ENCODE data around the gene TMA7B. TPM values are rescaled to one million over a fixed set of nuclear protein-coding genes. Genes with fewer than 3 reads are reported as not detected.

The TMA7B gene
- total RNA-seq = not detected

DNA sequence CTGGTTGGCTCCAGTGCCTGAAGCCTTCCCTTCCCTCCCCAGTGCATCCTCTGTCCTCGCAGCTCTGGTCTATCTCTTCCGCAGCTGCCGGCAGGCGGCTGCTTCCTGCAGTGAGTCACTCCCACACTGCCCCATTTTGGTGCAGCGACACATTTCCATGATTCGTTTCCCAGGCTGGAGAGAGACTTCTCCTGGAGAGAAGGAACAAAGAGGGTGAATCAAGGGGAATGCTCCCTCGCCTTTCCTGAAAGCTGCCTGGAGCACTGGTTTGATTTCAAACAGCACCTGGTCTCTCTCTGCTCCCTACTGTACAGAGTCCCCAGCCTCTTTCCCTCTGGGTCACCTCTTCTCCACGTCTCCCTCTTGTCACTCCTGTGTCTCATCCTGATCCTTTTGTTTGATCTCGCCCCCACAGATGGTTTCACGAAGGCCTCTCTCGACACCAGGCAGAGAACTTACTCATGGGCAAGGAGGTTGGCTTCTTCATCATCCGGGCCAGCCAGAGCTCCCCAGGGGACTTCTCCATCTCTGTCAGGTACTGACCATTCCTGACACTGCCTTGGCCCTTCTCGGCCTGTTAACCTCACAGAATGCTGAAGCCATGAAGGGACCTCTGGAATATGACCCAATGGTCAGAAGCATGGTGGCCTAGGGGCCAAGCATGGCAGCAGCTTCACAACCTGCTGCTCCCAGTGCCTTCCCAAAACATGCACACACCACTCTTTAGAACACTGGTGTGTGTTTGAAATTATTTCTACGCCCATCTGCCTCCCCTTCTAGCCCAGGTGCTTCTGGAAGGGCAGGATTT is at the start of gene TMA7B:
TSS of gene TMA7B (plus strand) at position 758 of the 808 bp plus-strand sequence. CDS start 3,978 bp downstream, outside the sequence.
- DNase-seq (ENCODE audit: low spot score) (no peak), ATAC-seq (ENCODE audit: low FRiP score) (no peak)
- no peak for TF ChIP-seq CTCF (IDR thresholded peaks at IDR 0.05)

DNA sequence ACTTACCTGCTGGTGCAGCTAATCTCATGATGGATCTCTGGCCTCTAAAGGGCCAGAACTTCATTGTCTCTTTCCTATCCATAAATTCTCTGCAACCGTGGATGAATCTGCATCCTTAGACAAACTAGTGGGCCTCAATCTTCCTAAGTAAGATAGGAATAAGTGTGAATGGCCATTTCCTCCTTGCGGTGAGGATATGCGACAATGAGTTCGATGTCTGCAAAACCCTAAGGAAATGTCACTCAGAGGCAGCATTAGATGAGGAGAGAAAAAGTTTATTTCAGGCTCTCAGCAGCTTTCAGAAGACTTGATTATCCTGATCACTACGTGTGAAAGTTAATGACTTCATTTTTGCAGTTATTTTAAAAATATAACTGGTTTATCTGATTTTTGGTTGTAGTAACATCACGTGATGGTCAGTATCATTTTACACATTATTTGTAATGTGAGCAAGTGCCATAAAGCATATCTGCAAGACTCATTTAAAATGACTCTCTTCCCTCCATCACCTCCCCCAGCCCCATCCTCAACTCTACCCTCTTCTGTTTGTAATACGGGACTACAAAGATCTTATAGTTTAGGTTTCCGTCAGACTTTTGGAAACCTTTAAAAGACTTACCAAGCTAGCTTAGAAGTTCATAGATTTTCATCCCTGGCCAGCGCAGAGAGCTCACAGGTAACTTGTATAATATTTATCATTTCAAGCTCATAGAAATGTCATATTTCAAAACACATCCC is 49.2 kb upstream of the TMA7B start:
- ATAC-seq (ENCODE audit: low FRiP score) = no peak
- TF ChIP-seq CTCF (IDR thresholded peaks at IDR 0.05) = no peak
- no peak for DNase-seq (ENCODE audit: low spot score)

- no peak for ATAC-seq (ENCODE audit: low FRiP score)
- TF ChIP-seq CTCF (IDR thresholded peaks at IDR 0.05) = no peak
- no peak for DNase-seq (ENCODE audit: low spot score)
Measured at GRCh38 chr22:39913321-39913720, 46.9 kb upstream of the TMA7B start.

DNA sequence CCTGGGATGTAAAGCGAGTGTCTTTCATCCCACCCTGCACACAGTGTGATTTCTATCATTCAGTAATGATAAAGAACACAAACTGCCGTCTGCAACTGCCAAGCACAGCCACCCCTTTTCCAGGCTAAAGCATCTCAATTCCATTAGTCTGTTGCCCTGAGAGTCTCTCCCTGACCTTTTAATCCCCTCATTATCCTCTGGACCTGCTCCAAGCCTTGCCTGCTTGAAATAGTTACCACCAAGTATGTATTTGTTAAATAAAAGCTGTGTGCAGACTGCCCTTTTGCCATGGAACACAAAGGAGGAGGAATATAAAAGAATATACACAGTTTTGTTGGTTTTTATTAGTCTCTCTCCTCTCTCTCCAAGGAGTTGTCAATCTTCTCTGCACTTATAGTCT is 46.3 kb upstream of the TMA7B start:
- DNase-seq (ENCODE audit: low spot score) = no peak
- TF ChIP-seq CTCF (IDR thresholded peaks at IDR 0.05) = no peak

DNA sequence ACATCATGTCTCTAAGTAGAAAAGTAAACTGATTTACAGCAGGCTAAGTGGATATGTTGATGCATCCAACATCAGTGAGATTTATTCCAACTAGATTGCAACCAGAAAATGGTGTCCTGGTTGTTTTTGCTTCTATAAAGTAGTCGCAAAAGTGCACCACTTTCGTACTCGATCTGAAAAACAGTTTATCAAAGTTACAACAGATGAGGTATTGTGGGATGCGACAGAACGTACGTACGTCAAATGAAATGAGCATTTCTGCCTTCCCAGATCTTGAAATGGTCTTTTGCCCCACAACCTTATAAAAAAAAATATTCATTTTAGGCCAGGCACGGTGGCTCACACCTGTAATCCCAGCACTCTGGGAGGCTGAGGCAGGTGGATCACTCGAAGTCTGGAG is 45.6 kb upstream of the TMA7B start:
- DNase-seq (ENCODE audit: low spot score) = no peak
- TF ChIP-seq CTCF (IDR thresholded peaks at IDR 0.05) = no peak
- no peak for ATAC-seq (ENCODE audit: low FRiP score)

More for the DNA sequence above, 46.3 kb upstream of the TMA7B start:
- no peak for ATAC-seq (ENCODE audit: low FRiP score)

DNA sequence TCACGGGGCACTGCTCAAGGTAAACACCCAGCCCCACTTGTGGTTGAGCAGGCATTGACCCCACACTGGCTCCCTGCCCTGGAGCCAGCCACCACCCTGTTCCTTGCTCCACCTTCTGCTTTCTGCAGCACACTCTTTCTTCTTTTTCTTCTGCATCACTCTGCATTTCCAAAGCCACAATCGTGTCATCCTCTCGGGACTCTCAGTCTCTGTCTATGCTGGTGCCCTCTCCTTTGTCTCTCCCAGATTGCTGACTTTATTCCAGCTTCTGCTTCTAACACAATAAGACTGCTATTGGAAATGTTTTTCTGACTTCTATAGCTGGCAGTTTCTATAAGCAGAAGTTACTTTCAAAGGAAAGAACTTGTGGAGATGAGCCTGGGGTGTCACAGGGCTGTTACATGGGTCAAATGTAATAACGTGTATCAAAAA is 44.9 kb upstream of the TMA7B start:
- no peak for TF ChIP-seq CTCF (IDR thresholded peaks at IDR 0.05)
- ATAC-seq (ENCODE audit: low FRiP score) = no peak
- DNase-seq (ENCODE audit: low spot score) = no peak
